HepG2 (cell line): ENCODE data around the gene ITGB2. TPM values are rescaled to one million over a fixed set of nuclear protein-coding genes. Genes with fewer than 3 reads are reported as not detected.

Source experiments
- ATAC-seq: fragments of 200-7000 bp; cut with Tn5 transposase; 3 replicates; pipeline ENCODE4 v1.9.1; 2020; ENCODE audit warnings: mild to moderate bottlenecking, moderate library complexity
- BruUV-seq: library from RNA; stranded (reverse); fragments of 400-500 nt; replicated peaks from 2 replicates; lab custom pipeline; 2021; lab: Mats Ljungman, UMichigan
- CTCF ChIA-PET: fragments of 300-600 bp; formaldehyde crosslinking; extraction: SDS; loops from one replicate; lab custom pipeline; 2021; ENCODE audit warnings: low total read pairs, inconsistent platforms, low intra/inter-chr PET ratio; lab: Yijun Ruan, JAX
- POLR2A ChIA-PET: fragments of 350-600 bp; sonication (Branson Sonifier 250); formaldehyde crosslinking; loops from one replicate; lab custom pipeline; 2020; ENCODE audit warnings: antibody characterized with exemption, inconsistent platforms; lab: Yijun Ruan, JAX
- DNase-seq: peaks from one replicate; pipeline ENCODE4 v3.0.0-alpha.2; 2015; ENCODE audit warnings: low spot score
- FAIRE-seq: peaks from 3 replicates; lab custom pipeline; 2011; peaks lifted over from hg19 to GRCh38; lab: Jason Lieb, UNC
- H2AFZ ChIP-seq: one replicate; pipeline ENCODE4 v1.6.1; 2011; ENCODE audit warnings: low read length, inconsistent platforms
- H3K27ac ChIP-seq: fragments of 300-600 bp; 3 replicates; pipeline ENCODE4 v1.8.0; 2011; ENCODE audit warnings: mixed run types, mild to moderate bottlenecking, mixed read lengths, low read length, inconsistent platforms; ENCODE audit not compliant: insufficient read depth; ENCODE audit errors: extremely low read length
- H3K27me3 ChIP-seq, 2 experiments: fragments of 200-600 bp in 1 of 2; 2 replicates in 1 of 2; 3 replicates in 1 of 2; pipeline versions ENCODE4 v1.6.0 to v1.8.0; 2011; ENCODE audit warnings: low read length in 2 of 2, mild to moderate bottlenecking in 2 of 2, moderate library complexity in 2 of 2, inconsistent platforms in 1 of 2; ENCODE audit not compliant: insufficient read depth in 2 of 2, control insufficient read depth in 1 of 2
- H3K36me3 ChIP-seq, 2 experiments: fragments of 200-600 bp in 1 of 2; replicated peaks in 1 of 2; 2 replicates in 1 of 2; 3 replicates in 1 of 2; pipeline versions ENCODE4 v1.5.1 to v1.8.0; 2011; ENCODE audit warnings: low read length in 2 of 2, inconsistent platforms in 1 of 2; ENCODE audit not compliant: insufficient read depth in 2 of 2, control insufficient read depth in 1 of 2
- H3K4me1 ChIP-seq: 2 replicates; pipeline ENCODE4 v1.5.1; 2012; ENCODE audit warnings: low read length, inconsistent platforms; ENCODE audit not compliant: insufficient read depth
- H3K4me2 ChIP-seq: 2 replicates; pipeline ENCODE4 v1.6.0; 2011; ENCODE audit warnings: low read depth, low read length, inconsistent platforms
- H3K4me3 ChIP-seq, 3 experiments: fragments of 200-600 bp in 1 of 3; sonication (generic), shearing (Covaris generic) in 1 of 3; replicated peaks in 1 of 3; 2 replicates each; pipeline ENCODE4 v1.5.1; 2011 to 2016; ENCODE audit warnings: low read length in 3 of 3, inconsistent platforms in 2 of 3, low read depth in 2 of 3, mild to moderate bottlenecking in 2 of 3, control low read depth in 1 of 3, mixed read lengths in 1 of 3; ENCODE audit not compliant: insufficient read depth in 1 of 3
- H3K79me2 ChIP-seq: one replicate; pipeline ENCODE4 v1.6.1; 2011; ENCODE audit warnings: low read length, inconsistent platforms; ENCODE audit not compliant: insufficient read depth
- H3K9ac ChIP-seq: 2 replicates; pipeline ENCODE4 v1.6.0; 2011; ENCODE audit warnings: mild to moderate bottlenecking, low read depth, low read length, inconsistent platforms; ENCODE audit not compliant: insufficient read depth
- H3K9me3 ChIP-seq: 2 replicates; pipeline ENCODE4 v1.5.1; 2012; ENCODE audit warnings: mild to moderate bottlenecking, low read length
- H4K20me1 ChIP-seq: 2 replicates; pipeline ENCODE4 v1.6.0; 2011; ENCODE audit warnings: inconsistent platforms, mild to moderate bottlenecking, low read length, moderate library complexity; ENCODE audit not compliant: insufficient read depth
- FOXO1 ChIP-seq: sonication (generic); formaldehyde crosslinking; IDR thresholded peaks from 2 replicates; pipeline ENCODE4 v1.4.0; 2020; ENCODE audit warnings: missing genetic modification reagents
- ZBTB38 ChIP-seq: sonication (generic); formaldehyde crosslinking; IDR thresholded peaks from 2 replicates; pipeline ENCODE4 v1.5.1; 2020; ENCODE audit warnings: mild to moderate bottlenecking, missing genetic modification reagents
- ZNF530 ChIP-seq: sonication (generic); formaldehyde crosslinking; IDR thresholded peaks from 2 replicates; pipeline ENCODE4 v1.5.0; 2020; ENCODE audit warnings: low read depth, mild to moderate bottlenecking, missing genetic modification reagents
- ZNF678 ChIP-seq: sonication (generic); formaldehyde crosslinking; IDR thresholded peaks from 2 replicates; pipeline ENCODE4 v1.4.0; 2020; ENCODE audit warnings: mild to moderate bottlenecking, missing genetic modification reagents
- ZNF850 ChIP-seq: sonication (generic); formaldehyde crosslinking; conservative IDR thresholded peaks from 2 replicates; pipeline ENCODE4 v1.9.0; 2021; ENCODE audit warnings: mild to moderate bottlenecking, missing genetic modification reagents
- ZNF883 ChIP-seq: sonication (generic); formaldehyde crosslinking; IDR thresholded peaks from 2 replicates; pipeline ENCODE4 v1.5.1; 2020; ENCODE audit warnings: mild to moderate bottlenecking, missing genetic modification reagents; ENCODE audit errors: not compliant biosample characterization
- WGBS: methylation state at CpG from one replicate; pipeline ENCODE4 v1.1.6; 2017; ENCODE audit warnings: low lambda C conversion rate; 5-methylcytosine and 5-hydroxymethylcytosine counted together
- in situ Hi-C: cut with HindIII; loops from 2 replicates; pipeline ENCODE4 v1.10.0; 2017; ENCODE audit warnings: low pct_unique_long_range_greater_than_20kb; ENCODE audit not compliant: extremely low pct_ligation_motif_present
- intact Hi-C: fragments of 100-400 bp; cut with micrococcal nuclease; formaldehyde crosslinking; loops from one replicate; pipeline ENCODE4 v1.10.0; 2022; ENCODE audit not compliant: unreplicated experiment
- polyA plus RNA-seq, 8 experiments: library from polyadenylated mRNA; depleted of rRNA in 3 of 8; stranded (reverse) in 7 of 8; unstranded in 1 of 8; fragments of >200 nt; fragmentation: Illumina TruSeq in 4 of 8; extraction: Trizol in 4 of 8; gene quantifications; 2 replicates each; pipeline versions ENCODE4 v1.2.1 to v1.2.3, GENCODE V29; 2011 to 2016; ENCODE audit warnings: low read depth in 4 of 8, missing spikeins in 1 of 8, mixed read lengths in 1 of 8; ENCODE audit not compliant: insufficient read depth in 1 of 8
- total RNA-seq, 5 experiments: library from RNA; depleted of rRNA; stranded (reverse); fragments of >200 nt; fragmentation: Illumina TruSeq; extraction: Trizol; gene quantifications; 2 replicates each; pipeline ENCODE4 v1.2.3, GENCODE V29; 2016; ENCODE audit warnings: low read depth in 1 of 5

Gene ITGB2
- total and polyA plus RNA-seq, 2 of the 13 experiments (the other 11 are each of a cell fraction or from before 2014, with no cell fraction given), result 4.2 to 18.0 TPM

GRCh38 chr21:44876849-44877575, 43.7 kb downstream of the ITGB2 start (continued):
- TF ChIP-seq FOXO1 (CRISPR knock-in tag) (no peak), ZBTB38 (CRISPR knock-in tag) (peak; percentile 70; the same call in 1 of the 2 replicates), ZNF530 (no peak), ZNF883 (CRISPR knock-in tag) (no peak)

- ATAC-seq (no peak), FAIRE-seq (no peak), DNase-seq (no peak)
- Histone ChIP-seq H3K79me2 (peaks cover 34% of the 10 kb centered on the region), H3K27ac (peak overlapping the region; percentile 45), H3K4me3 (no peak overlapping the region), H3K4me2 (peak overlapping the region; percentile 64; the same call in 1 of the 2 replicates), H2AFZ (no peak overlapping the region), H4K20me1 (peaks cover 24% of the 10 kb centered on the region), H3K9me3 (no peaks in the 10 kb centered on the region), H3K36me3 (no peaks in the 10 kb centered on the region; a peak in 1 of 5 replicates), H3K27me3 (no peaks in the 10 kb centered on the region; a peak in 1 of 5 replicates), H3K9ac (no peak overlapping the region), H3K4me1 (peaks cover 76% of the 10 kb centered on the region)
- TF ChIP-seq ZNF850 (CRISPR knock-in tag) (0 out of 2 replicates have a peak, but pooled peaks have one; percentile 38), ZNF678 (no peak)
- no TSS peak for BruUV-seq
- ChIA-PET POLR2A (interaction anchor here (1.3 kb wide), 1 partner anchor 74 kb away, joined by 4 read pairs; the partner anchor contains the start of gene UBE2G2), CTCF (no interaction called here)
- intact Hi-C loops, result no loop called here
- in situ Hi-C loops, result no loop called here
- 84% methylated on average over 6 of the region's 6 CpGs for WGBS
Measured at GRCh38 chr21:44875316-44875700, 45.4 kb downstream of the ITGB2 start.
